ENCODE data around the gene SUCLG1.

The SUCLG1 gene

DNA sequence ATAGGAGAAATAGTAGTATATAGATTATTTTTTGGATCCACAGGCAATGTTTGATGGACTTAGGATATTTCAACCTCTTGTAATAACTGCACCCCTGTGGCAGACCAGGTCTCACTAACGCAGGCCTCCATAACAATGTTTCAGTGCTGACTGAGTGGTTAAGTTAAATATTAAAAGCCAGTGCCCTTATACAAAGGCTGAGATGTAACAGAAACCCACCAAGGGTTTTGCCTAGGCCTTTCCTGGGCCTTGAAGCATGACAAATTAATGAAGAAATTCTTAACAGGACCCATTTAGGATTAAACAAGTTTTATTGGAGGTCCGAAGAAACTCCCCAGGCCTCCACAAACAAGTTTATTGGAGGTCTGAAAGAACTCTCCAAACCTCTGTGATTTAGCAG, 1.6 kb upstream of the SUCLG1 start:
- DNase-seq: no peak

- DNase-seq: no peak
Measured at GRCh38 chr2:84459944-84460429, 907 bp upstream of the SUCLG1 start.

DNA sequence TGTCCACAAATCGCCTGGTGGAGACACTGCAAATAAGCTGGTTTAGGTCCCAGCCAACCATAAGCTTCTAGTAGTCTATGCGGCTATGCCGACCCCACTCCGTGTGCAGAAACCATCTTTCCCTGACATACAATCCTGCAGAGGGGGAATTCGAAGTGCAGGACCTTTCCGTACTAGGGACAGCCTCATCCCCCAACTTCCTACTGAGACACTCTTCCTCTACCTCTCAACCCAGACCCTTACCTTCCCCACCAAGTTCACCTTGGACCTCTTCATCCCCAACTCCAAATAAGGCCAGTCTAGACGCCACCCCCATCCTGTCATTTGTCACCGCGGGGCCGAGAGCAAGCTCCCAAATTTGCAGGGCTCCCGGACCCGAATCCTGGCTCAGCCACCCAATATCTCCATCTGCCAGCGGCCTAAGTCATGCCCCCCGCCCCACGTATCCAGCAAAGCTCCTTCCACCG, 496 bp downstream of the SUCLG1 start:
- DNase-seq: peak in 1 of 2 donors; percentile 2

DNA sequence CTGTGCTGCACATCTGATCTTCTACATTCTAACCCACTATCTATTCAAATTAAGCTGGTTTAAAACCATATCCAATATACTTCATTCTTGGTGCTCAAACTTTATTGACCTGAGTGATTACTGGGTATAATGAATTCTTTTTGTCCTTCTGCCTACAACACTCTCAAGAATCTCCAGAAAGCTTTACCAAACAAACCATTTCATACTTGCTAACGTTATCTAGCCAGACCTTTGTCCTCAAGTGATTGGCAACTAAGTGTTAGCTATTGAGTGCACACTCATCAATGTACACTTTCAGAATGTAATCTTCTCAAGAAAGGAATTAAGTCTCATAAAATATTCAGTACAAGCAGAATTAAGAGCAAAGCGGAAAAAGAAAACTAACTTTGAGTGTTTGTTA, 1.4 kb downstream of the SUCLG1 start:
- DNase-seq: no peak

GRCh38 chr2:84456156-84456555, 2.9 kb downstream of the SUCLG1 start:
- DNase-seq: peak in 1 of 2 donors; percentile 37

- no peak for DNase-seq
Measured at GRCh38 chr2:84454581-84454980, 4.5 kb downstream of the SUCLG1 start.

DNA sequence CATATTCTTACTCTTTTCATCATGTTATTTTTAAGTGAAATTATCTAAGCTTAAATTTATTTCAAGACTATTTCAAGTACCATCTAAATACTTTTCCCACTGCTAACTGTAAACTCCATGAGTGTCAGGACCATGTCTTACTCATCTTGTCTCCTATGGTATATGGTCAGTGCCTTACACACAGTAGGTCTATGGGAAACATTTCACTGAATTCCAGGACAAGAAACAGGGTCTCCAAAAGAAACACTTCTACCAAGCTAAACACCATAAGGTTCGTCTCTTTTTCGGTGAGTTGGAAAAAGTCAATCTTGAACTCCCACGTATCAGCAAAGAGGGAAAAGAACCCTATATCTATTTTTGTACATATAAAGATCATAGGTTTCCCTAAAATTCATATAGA, 6.5 kb downstream of the SUCLG1 start:
- no peak for DNase-seq

DNA sequence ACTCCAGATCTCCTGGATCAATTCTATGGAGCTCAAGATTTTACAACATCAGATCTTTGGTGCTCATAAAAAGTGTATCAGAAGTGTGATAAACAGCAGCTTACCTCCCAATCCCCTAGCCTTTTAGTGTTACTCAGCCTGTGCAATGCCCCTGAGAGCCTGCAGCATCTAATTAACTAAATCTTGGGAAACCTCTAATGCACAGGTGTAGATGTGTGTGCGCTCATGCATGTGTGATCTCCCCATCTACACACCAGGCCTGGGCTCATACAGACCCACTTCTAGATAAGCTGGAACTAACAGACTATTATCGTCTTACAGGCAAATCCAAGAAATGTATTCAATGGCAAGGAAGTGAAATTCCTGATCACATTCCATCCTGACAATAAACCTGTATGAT, 7.5 kb downstream of the SUCLG1 start:
- DNase-seq: no peak

- peak in 1 of 2 donors; percentile 22 for DNase-seq
Measured at GRCh38 chr2:84450288-84451227, 8.5 kb downstream of the SUCLG1 start.

GRCh38 chr2:84449711-84450110, 9.4 kb downstream of the SUCLG1 start:
- DNase-seq: no peak

DNA sequence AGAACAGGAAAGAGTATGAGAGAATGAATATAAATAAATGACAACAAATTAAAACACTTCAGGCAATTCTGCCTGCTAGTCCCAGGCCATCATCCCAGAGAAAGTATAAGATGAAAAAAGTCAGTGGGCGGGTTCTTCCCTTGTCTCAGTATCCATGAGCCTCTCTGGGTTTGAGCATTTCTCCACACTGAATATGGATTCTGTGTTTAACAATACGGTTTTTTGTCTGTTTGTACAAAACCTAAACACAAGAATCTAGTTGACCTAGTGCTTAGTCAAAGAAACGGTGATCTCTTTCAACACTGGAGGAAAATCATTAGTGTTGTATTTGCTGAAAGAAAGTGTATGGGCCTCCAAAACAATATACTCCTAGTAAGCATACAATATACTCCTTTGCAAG, 10.0 kb downstream of the SUCLG1 start:
- DNase-seq: no peak

DNA sequence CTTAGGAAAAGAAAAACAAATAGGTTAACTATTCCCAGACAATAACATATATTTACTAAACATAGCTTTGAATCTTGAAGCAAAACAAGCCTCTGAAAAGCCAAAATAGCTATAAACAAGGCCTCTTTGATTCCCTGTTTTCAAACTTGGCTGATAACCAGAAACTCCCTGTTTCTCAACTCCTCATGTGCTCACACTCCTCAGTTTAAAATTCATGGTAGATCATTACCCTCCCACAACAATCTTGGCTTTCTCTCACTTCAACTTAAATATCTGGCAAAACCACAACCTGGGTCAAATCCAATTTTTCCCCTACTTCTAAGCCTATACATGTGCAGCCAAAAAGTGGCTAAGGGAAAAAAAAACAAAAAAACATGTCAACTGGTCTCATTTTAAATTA, 15.6 kb downstream of the SUCLG1 start:
- no peak for DNase-seq

DNA sequence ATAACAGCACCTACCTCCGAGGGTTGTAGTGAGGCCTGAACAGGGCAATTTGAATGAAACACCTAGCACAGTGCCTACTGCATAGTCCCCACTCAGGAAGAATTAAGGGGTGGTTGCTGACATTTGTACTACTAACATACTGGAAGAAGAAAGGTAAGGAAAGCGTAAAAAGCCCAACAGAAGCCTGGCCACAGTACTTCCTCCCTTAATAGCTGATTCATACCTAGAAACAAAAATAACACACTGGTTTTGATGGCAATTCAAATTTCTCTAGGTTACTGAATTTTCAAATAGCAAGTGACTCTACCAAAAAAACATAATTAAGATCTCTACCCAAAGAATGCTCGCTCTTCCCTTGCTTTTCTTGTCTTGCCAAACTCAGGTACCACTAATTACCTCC, 16.2 kb downstream of the SUCLG1 start:
- no peak for DNase-seq

DNA sequence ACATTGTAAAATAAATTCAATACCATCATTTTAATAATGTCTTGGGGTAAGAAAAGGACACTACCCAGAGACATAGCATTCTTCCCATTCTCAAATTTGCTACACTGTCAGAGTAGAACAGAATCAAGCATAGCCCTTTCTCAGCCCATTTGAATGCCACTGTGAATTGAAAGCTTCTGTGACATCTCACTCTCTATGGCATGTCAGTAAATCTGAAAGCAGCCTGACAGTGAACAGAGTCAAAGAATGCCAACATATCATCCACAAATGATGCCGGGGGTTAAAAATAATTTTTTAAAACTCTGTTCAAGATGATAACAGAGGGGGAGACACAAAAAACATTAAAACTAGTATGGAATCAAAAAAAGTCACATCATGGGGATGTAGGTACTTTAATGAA, 17.6 kb downstream of the SUCLG1 start:
- DNase-seq: no peak

DNA sequence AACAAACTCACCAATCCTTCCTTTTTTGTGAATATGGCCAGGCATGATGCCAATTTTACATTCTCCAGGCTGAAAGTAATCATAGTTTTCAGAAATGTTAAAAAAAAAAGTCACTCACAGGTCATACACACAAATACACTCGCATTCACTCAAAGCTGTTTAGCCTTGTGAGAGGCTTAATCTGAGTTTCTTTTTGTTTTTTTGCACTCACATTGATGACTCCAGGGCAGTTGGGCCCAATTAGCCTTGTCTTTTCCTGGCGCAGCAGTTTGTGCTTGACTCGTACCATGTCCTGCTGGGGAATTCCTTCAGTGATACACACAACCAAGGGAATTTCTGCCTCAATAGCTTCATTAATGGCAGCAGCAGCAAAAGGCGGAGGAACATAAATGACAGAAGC, 18.0 kb downstream of the SUCLG1 start:
- DNase-seq: no peak

- DNase-seq: no peak
Measured at GRCh38 chr2:84435345-84436025, 23.6 kb downstream of the SUCLG1 start.

DNA sequence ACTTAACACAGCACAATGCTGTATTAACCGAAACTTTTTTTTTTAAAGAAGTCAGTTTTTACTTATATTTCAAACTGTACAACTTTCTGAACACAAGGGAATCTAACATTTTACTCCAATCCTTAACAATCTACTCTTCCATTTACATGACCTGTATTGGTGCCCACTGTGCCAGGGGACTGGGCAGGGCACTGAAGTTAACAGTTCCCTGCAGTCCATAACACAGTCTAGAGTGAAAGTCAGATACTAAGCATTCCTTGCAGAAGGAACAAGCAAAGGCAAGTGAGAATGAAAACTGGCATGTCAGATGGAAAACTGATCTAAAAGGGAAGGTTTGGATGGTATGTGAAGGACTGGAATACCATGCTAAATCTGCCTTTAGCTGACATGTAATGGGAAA, 29.8 kb downstream of the SUCLG1 start:
- no peak for DNase-seq

- no peak for DNase-seq
Measured at GRCh38 chr2:84427235-84428138, 31.6 kb downstream of the SUCLG1 start.

DNA sequence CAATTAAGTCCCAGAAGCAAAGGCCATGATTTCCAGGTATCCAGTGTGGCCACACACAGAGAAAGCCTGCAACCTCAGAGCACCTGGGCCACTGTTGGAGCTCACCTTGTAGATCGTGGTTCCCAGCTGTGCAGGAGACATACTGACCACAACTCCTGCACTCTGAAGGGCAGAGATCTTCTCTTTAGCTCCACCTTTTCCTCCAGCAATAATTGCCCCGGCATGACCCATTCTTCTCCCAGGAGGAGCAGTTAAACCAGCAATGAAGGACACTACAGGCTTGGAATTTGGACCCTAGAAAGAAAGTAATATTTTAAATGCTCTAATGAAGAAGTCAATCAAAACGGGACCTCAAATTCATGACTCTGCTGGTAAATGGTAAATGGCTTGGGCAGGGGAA, 33.8 kb downstream of the SUCLG1 start:
- no peak for DNase-seq

GRCh38 chr2:84424152-84424551, 34.9 kb downstream of the SUCLG1 start:
- peak in 1 of 2 donors; percentile 1 for DNase-seq

DNA sequence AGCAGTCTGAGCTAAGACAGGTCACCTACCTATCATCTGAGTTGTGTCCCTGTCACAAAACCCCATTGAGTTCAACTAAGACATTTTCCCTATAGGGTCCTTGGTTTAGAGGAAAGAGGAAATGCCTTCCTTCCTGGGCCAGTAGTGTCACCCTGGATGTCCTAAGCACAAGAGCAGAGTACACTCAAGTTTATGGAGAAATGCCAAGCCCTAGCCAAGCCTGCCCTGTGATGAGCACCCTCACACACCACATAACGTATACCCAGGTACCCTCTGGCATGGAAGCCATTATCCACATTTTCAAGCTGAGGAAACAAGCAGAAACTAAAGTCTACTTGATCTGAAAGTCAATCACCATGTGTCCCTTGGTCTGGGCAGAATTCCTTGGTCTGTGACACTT, 37.3 kb downstream of the SUCLG1 start:
- no peak for DNase-seq

DNA sequence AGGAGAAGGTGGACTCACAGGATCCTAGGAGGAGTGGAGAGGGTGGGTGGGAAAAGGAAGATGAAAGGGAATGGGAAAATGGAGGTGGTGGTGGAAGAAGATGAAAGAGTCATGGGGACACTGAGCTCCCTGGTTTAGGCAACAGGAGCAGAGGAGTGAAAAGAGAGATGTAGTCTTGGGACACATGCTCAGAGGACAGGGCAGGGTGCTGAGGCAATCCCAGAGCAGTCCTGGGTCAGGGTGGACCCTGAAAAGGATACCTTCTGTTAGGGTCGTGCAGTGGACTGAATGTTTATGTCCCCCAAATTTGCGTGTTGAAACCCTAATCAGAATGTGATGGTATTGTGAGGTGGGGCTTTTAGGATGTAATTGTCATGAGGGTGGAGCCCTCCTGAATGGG, 37.9 kb downstream of the SUCLG1 start:
- DNase-seq: no peak

All from inflammatory macrophage treated with lipopolysaccharide for 1 hour (primary cell).